Breast epithelium (tissue), 3 donors: ENCODE measurements around the gene C18orf54.

Experiments
- POLR2AphosphoS5 ChIP-seq, 3 donors: sonication (generic); formaldehyde crosslinking; IDR thresholded peaks; one replicate each; pipeline ENCODE4 v1.6.1; 2017; ENCODE audit warnings: antibody characterized with exemption in 3 of 3
- TF ChIP-seq, protein P1 (sequence below), 3 donors: fragments of 450-650 bp; IDR thresholded peaks; one replicate each; pipeline ENCODE4 v1.5.1; 2016 to 2017; ENCODE audit warnings: antibody characterized with exemption in 3 of 3, mild to moderate bottlenecking in 3 of 3, moderate library complexity in 3 of 3

GRCh38 chr18:54330768-54331548, 26.7 kb upstream of the C18orf54 start:
- TF ChIP-seq, protein P1, sequence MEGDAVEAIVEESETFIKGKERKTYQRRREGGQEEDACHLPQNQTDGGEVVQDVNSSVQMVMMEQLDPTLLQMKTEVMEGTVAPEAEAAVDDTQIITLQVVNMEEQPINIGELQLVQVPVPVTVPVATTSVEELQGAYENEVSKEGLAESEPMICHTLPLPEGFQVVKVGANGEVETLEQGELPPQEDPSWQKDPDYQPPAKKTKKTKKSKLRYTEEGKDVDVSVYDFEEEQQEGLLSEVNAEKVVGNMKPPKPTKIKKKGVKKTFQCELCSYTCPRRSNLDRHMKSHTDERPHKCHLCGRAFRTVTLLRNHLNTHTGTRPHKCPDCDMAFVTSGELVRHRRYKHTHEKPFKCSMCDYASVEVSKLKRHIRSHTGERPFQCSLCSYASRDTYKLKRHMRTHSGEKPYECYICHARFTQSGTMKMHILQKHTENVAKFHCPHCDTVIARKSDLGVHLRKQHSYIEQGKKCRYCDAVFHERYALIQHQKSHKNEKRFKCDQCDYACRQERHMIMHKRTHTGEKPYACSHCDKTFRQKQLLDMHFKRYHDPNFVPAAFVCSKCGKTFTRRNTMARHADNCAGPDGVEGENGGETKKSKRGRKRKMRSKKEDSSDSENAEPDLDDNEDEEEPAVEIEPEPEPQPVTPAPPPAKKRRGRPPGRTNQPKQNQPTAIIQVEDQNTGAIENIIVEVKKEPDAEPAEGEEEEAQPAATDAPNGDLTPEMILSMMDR (IDR thresholded peaks at IDR 0.05) = no peak
- TF ChIP-seq POLR2AphosphoS5 (IDR thresholded peaks at IDR 0.05) = no peak
